HG03457 (cell line): ENCODE data around the gene SCRN2.

Experiments
- ATAC-seq: cut with Tn5 transposase; IDR thresholded peaks from one replicate; pipeline ENCODE4 v1.9.1; 2021; ENCODE audit warnings: moderate number of reproducible peaks; ENCODE audit not compliant: unreplicated experiment

Gene SCRN2

DNA sequence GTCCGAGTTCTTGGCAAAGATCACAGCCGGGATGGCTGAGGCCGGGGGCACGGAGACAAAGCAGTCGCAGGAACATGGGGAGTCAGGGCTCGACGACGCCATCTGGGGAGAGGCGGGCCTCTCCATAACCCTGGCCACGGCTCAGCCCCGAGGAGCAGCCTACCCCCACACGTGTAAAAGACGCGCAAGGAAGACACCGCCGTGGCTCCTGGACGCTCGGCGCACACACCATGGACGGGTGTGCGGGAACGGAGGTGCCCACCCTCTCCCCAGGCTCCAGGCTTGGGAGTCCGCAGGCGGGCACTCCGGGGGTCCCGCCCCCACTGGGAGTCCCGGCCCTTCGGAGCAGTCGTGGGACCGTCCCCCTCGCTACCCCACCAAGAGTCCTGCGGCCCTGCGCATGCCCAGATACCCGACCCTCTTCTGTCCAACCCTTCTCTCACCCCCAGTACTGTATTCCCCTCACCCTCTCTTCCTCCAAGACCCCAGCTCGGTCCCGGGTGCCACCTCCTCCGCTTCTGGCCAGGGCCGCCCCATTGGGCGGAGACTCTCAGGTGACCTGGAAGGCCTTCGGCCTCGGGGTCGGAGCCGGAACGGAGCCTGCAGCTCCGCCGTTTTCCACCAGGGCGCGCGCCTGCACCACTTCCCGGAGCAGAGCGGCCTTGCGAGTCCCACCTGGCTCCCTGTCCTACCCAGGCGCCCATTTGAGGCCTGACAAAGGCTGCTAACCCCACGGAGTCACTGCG, at the start of gene SCRN2:
TSS of gene SCRN2 (minus strand) at position 532 of the 746 bp plus-strand sequence. CDS start at position 102, 430 bp downstream.
- ATAC-seq = no peak

GRCh38 chr17:47889734-47890529, 48.9 kb upstream of the SCRN2 start:
- no peak for ATAC-seq

DNA sequence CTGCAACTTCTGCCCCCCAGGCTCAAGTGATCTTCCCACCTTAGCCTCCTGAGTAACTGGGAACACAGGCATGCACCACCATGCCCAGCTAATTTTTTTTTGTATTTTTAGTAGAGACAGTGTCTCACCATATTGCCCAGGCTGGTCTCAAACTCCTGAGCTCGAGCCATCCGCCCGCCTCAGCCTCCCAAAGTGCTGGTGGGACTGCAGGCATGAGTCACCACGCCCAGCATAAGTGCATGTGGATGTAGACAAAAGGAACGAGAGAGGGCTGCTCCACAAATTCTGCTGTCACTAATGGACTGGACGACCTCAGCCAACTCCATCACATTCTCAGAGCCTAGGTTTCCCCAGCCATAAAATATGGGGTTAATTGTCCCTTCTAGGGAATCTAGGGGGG, 47.2 kb upstream of the SCRN2 start:
- no peak for ATAC-seq

GRCh38 chr17:47884905-47885730, 44.0 kb upstream of the SCRN2 start:
- ATAC-seq = no peak

- no peak for ATAC-seq
Measured at GRCh38 chr17:47884427-47884740, 43.3 kb upstream of the SCRN2 start.

DNA sequence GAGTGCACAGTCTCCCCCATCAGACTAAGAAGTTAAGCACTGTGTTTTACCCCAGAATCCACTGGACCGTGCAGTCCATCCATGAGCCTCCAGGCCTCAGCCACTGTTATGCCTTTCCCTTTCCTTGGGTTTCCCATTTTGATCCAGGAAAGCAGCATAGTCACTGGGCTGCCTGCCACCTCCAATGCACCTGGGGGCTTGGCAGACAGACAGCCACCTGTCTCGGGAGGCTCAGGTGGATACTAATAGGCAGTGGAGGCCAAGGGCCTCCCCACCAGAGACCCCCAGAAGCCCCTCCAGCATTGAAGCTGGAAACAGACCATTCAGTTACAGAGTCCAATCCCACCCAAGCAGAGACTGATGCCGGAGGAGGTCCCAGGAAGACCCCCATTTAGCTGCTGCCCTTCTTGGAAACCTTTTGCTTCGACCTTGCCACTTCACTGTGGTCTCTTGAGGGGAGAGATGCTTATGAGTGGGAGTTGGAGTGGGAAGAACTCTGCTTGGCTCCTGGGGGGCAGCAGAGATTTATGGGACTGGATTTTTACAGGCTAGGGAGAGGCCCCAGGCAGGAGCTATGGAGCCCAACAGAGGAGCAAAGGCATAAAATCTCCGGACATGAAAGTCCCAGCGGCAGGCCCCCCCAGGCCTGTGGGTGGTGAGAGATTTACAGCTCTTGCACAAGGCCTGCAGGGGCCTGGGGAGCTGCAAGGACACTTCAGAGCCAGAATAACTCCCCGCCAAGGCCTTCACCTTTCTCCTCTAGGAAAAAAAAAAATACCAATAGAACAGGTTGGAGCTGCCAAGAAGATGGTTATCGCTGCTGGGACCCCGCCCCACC, 42.7 kb upstream of the SCRN2 start:
- ATAC-seq = no peak

DNA sequence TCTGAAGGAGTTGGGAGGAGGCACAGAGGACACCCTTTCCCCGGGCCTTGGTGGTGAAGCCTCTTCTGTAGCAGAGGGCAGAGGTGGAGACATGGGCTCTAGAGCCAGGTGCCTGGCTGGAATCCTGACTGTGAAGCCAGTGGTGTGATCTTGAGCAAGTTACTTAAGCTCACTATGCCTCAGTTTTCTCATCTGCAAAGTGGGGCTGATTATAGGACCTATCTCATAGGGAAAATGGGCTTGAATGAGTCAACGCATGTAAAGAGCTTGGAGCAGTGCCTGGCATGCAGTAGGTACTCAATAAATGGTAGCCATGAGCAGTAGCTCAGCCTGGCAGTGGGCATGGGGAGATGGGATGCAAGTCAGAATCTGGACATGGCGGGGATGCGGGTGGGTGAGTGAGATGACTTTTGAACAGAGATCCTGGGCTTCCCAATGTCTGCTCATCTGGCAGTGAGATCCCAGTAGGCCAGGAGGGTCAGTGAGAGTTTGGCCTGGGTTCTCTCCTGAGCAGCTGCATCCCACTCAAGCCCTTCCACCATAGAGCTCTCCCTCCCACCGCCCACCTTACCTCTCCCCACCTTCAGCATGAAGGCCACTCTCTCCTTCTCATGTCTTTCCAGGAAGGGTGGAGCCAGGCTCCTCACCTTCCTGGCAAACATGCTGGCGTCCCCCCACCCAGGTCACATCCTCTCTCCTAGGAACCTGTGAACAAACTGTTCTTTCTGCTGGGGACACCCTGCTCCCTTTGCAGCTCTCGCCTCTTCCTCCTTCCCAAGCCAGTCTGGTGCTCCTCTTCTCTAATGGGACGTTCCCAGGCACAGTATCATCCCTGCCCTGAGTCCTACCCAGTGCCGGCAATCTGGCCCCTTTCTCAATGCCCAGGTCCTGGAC, 41.9 kb upstream of the SCRN2 start:
- ATAC-seq = no peak

GRCh38 chr17:47882247-47882646, 41.2 kb upstream of the SCRN2 start:
- no peak for ATAC-seq

DNA sequence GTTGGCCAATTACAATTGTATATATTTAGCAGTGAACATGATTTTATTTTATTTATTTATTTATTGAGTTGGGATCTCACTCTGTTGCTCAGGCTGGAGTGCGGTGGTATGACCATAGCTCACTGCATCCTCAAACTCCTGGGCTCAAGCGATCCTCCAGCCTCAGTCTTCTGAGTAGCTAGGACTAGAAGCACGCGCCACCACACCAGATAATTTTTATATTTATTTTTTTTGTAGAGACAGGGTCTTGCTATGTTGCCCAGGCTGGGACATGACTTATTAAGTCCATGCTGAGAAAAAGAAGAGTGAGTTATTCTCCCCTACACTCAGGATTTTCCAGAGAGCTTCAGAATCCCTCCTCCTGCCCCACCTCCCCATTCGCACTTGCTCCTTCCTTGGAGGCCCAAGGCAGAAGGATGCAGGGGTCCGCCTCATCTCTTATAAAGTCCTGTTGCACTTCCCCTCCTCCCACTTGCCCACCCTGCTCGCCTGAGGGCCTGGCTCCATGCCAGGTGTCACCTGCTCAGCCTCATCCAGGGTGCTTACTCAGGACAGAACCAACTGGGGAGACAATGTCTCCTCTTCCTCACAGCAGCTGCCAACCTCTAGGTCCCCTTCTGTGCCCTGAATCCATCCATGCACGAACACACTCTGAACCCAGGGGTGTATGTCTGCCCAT, 38.8 kb upstream of the SCRN2 start:
- no peak for ATAC-seq

DNA sequence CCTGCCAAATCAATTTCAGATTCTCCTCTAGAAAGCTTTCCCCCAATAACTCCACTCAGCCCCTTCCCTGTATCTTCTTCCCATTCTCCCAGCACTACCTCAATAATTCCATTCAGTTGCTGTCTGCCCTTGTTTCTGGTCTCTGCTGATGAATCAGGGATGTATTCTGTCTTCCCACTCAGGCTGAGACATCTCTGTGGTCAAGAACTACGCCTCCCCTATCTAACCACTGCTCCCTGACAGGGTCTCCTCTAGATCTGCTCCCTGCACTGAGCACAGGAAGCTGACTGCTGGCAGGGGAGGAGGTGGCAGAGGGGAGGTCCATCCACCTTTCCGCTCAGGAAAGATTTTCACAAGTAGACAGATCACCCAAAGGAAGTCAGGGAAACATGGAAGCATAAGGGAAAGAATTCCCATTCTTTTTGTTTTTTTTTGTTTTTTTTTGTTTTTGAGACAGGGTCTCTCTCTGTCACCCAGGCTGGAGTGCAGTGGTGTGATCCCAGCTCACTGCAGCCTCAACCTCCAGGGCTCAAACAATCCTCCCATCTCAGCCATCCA, 38.0 kb upstream of the SCRN2 start:
- ATAC-seq = no peak

GRCh38 chr17:47878203-47879027, 37.3 kb upstream of the SCRN2 start:
- ATAC-seq = no peak

- no peak for ATAC-seq
Measured at GRCh38 chr17:47877368-47878034, 36.4 kb upstream of the SCRN2 start.

DNA sequence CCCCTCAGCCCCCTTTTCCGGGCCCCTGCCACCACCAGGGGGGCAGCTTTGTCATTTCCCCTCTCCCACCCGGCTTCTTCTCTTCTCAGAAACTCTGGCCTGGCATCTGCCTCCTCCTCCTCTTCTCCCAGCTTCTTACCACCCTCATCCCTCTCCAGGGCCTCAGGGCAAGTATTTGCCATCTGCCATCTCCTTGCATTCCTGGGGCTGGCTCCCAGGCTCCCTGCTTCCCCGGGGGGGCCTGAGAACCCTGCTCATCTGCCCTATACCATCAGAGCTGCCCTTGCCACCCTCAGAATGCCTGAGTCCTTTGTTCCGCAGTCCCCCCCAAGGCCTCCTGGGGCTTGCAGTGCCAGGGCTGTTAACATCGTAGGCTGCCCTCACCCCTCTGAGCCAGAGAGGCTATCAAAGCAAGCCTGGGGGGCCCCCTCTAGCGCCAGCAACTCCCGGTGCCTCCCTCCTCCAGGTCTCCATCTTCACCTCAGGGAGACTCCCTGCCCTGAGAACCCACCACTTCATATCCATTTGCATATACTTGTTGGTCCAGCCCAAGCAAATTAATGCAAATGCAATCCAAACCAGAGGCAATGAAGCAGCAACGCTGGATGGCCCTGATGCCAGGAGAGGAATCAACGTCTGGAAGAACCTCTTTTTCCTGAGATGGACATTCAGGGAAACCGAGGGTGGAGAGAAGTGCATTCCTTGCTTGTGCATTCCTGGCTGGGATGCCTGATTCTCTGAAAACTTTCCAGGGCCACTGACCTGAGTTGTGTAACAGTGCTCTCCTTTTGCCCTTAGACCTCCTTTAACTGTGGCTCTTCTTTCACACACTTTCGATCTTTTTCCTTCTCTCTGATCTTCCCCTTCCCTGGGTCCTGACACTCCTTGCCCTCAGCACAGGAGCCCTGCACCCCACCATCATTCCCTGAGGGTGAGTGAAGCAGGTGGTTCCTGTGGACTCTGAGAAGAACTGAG, 34.2 kb upstream of the SCRN2 start:
- no peak for ATAC-seq

DNA sequence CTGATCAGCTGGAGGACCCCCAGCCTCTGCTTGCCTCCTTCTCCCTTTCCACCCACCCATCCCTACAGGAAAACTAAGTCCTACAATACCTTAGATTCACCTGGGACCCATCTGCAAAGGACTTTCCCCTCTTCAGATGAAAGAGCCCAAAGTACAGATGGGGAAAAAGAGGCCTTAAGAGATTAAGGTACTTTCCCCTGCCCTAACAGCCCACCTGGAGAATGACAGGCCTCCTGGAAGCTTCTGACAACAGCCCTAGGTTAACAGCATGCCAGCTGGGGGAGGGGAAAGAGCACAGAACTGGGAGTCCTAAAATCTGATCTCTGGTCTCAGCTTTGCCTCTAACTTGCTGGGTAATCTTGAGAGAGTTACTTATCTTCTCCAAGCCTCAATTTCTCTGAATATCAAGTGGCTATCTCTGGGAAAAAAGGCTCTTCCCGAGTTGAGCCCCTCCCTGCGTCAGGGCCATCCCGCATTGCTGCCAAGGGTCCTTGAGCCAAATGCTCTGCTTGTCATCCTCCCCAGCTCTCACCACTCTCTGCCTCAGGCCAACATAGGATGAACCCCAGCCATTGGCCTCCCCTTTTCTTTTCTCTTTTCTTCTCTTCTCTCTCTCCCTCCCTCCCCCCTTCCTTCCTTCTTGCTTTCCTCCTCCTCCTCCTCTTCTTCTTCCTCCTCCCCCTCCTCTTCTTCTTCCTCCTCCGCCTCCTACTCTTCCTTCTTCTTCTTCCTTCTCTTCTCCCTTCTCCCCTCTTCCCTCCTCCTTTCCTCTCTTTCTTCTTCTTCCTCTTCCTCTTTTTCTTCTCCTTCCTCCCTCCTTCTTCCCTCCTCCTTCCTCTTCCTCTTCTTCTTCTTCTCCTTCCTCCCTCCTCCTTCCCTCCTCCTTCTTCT, 32.4 kb upstream of the SCRN2 start:
- ATAC-seq = no peak

DNA sequence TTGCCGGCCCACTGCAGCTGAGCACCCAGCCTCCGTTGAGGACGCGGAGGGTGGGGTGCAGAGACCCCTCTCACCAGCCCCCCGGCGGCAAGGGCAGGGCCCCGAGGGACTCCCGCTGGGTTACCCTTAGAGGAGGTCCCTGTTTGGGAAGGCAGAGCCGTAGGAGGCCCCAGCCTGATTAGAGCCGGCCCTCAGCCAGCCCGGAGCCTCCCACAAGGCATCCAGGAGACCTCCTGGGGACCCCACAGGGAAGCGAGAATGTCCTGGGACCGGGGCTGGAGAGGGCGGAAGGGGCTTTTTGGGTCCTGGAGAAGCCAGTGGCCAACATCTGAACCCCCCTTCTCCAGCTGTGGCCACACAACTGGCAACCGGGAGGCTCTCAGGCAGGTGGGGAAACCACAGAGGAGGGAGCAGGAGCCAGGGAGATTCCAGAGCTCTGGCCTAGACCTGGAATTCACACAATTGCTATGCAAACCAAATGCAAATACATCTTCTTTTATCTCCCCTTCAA, 31.6 kb upstream of the SCRN2 start:
- ATAC-seq = no peak
